Spleen (tissue), 7 donors: ENCODE measurements around the gene DCLK2.

ENCODE experiments used
- CTCF ChIP-seq, 11 experiments: fragments of 200-600 bp in 7 of 11; fragments of 450-650 bp in 4 of 11; sonication (generic) in 4 of 11; IDR thresholded peaks in 8 of 11; conservative IDR thresholded peaks in 3 of 11; 1 replicate in 7 of 11; 2 replicates in 4 of 11; pipeline versions ENCODE4 v1.4.0 to v1.8.0; 2016 to 2021; ENCODE audit warnings: antibody characterized with exemption in 11 of 11, inconsistent platforms in 4 of 11, mild to moderate bottlenecking in 1 of 11
- POLR2A ChIP-seq, 3 donors: fragments of 450-650 bp; IDR thresholded peaks; one replicate each; pipeline ENCODE4 v1.5.1; 2017; ENCODE audit warnings: antibody characterized with exemption in 3 of 3, mild to moderate bottlenecking in 1 of 3
- donor health status: DM: no; HTN: no; CAD: no; lungs with moderate emphysema.
- donor health status: DM: no; HTN: no; CAD: no.
- donor health status: DM: no; HTN: no; CAD: no.

- TF ChIP-seq CTCF (IDR thresholded peaks at IDR 0.05 in 8 of 11, conservative IDR thresholded peaks at IDR 0.05 in 3 of 11) (no peak), POLR2A (IDR thresholded peaks at IDR 0.05) (no peak)
Measured at GRCh38 chr4:150251752-150252190, 173.5 kb downstream of the DCLK2 start.
